GM23248 (cell line): ENCODE results near the gene ZC3H7A. TPM values are rescaled to one million over a fixed set of nuclear protein-coding genes. Genes with fewer than 3 reads are reported as not detected.
A peak's percentile ranks its signal among the peaks of the same experiment; 100 is the strongest.
"Not testable (repeated sequence)": the region's sequence is repeated elsewhere in the genome, so short reads cannot be mapped to it uniquely, and the experiment has no call there.

Experiments used
- DNase-seq: peaks from one replicate; pipeline ENCODE4 v3.0.0-alpha.2; 2015
- H2AFZ ChIP-seq: fragments of 200-600 bp; sonication (generic); 2 replicates; pipeline ENCODE4 v1.6.1; 2016; ENCODE audit warnings: antibody characterized with exemption
- H3F3A ChIP-seq: fragments of 200-600 bp; sonication (generic); 2 replicates; pipeline ENCODE4 v1.6.1; 2016; ENCODE audit warnings: mild to moderate bottlenecking, antibody characterized with exemption, mixed run types; ENCODE audit not compliant: insufficient read depth
- H3K27ac ChIP-seq: fragments of 200-600 bp; sonication (generic); 2 replicates; pipeline ENCODE4 v1.5.1; 2016; ENCODE audit warnings: mild to moderate bottlenecking
- H3K27me3 ChIP-seq: fragments of 200-600 bp; sonication (generic); replicated peaks from 2 replicates; pipeline ENCODE4 v1.6.1; 2016; ENCODE audit warnings: mild to moderate bottlenecking; ENCODE audit not compliant: insufficient read depth
- H3K36me3 ChIP-seq: fragments of 200-600 bp; sonication (generic); 2 replicates; pipeline ENCODE4 v1.6.1; 2016; ENCODE audit warnings: low read depth, mild to moderate bottlenecking
- H3K4me1 ChIP-seq: fragments of 200-600 bp; sonication (generic); 2 replicates; pipeline ENCODE4 v1.6.1; 2016; ENCODE audit warnings: mild to moderate bottlenecking; ENCODE audit not compliant: insufficient read depth
- H3K4me2 ChIP-seq: fragments of 200-600 bp; sonication (generic); one replicate; pipeline ENCODE4 v1.6.1; 2016; ENCODE audit warnings: mild to moderate bottlenecking; ENCODE audit not compliant: unreplicated experiment
- H3K4me3 ChIP-seq: fragments of 200-600 bp; sonication (generic); 2 replicates; pipeline ENCODE4 v1.5.1; 2016; ENCODE audit warnings: mild to moderate bottlenecking
- H3K79me2 ChIP-seq: fragments of 200-600 bp; sonication (generic); 2 replicates; pipeline ENCODE4 v1.6.1; 2016; ENCODE audit warnings: mild to moderate bottlenecking; ENCODE audit not compliant: insufficient read depth
- H3K9ac ChIP-seq: fragments of 200-600 bp; sonication (generic); 2 replicates; pipeline ENCODE4 v1.6.1; 2016; ENCODE audit warnings: mild to moderate bottlenecking
- H3K9me2 ChIP-seq: fragments of 200-600 bp; sonication (generic); 2 replicates; pipeline ENCODE4 v1.6.1; 2016; ENCODE audit warnings: mixed run types, mild to moderate bottlenecking, moderate library complexity; ENCODE audit not compliant: insufficient read depth
- H3K9me3 ChIP-seq: fragments of 200-600 bp; sonication (generic); one replicate; pipeline ENCODE4 v1.6.1; 2017; ENCODE audit warnings: low read depth
- H4K20me1 ChIP-seq: fragments of 200-600 bp; sonication (generic); 2 replicates; pipeline ENCODE4 v1.6.0; 2016; ENCODE audit not compliant: insufficient read depth
- EZH2 ChIP-seq: fragments of 200-600 bp; sonication (generic); IDR thresholded peaks from 2 replicates; pipeline ENCODE4 v1.6.1; 2018; ENCODE audit warnings: antibody characterized with exemption, mild to moderate bottlenecking; ENCODE audit not compliant: insufficient read depth, poor library complexity, severe bottlenecking
- EZH2phosphoT487 ChIP-seq: fragments of 200-600 bp; sonication (generic); IDR thresholded peaks from 2 replicates; pipeline ENCODE4 v1.6.1; 2018; ENCODE audit warnings: antibody characterized with exemption, moderate library complexity, mild to moderate bottlenecking, low read depth; ENCODE audit not compliant: insufficient read depth
- WGBS, 2 experiments: methylation state at CpG; one replicate each; pipeline ENCODE4 v1.1.6; 2015 to 2017; ENCODE audit warnings: low lambda C conversion rate in 2 of 2, low coverage in 1 of 2; ENCODE audit errors: missing lambda C conversion rate in 2 of 2; 5-methylcytosine and 5-hydroxymethylcytosine counted together
- in situ Hi-C: fragments of 300-500 bp; cut with MboI; formaldehyde crosslinking; loops from 2 replicates; pipeline ENCODE4 v1.15.0; 2020
- polyA plus RNA-seq: library from polyadenylated mRNA; unstranded; fragments of >200 nt; fragmentation: Nextera tagmentation; extraction: Ambion mirVana; gene quantifications from 2 replicates; pipeline ENCODE4 v1.2.1, GENCODE V29; 2016
- total RNA-seq: library from RNA; depleted of rRNA; stranded (reverse); fragments of >200 nt; shearing (Covaris generic); gene quantifications from 2 replicates; pipeline ENCODE4 v1.2.3, GENCODE V29; 2014

ZC3H7A gene
- total and polyA plus RNA-seq, 2 experiments from 2014 or later, result 33.6 to 48.0 TPM

DNA sequence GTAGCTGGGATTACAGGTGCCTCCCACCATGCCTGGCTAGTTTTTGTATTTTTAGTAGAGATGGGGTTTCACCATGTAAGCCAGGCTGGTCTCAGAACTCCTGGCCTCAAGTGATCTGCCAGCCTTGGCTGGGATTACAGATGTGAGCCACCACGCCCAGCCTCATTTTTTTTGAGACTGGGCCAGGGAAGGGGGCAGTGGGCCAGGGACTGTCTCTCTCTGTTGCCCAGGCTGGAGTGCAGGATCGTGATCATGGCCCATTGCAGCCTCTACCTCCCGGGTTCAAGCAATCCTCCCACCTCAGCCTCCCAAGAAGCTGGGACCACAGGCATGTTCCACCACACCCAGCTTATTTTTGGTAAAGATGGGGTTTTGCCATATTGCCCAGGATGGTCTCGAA is 38.3 kb upstream of the ZC3H7A start:
- H3K9me3 ChIP-seq, result no peaks in the 10 kb centered on the region
- H3K4me2 ChIP-seq, result no peak overlapping the region
- H3K36me3 ChIP-seq, result peaks cover 32% of the 10 kb centered on the region
- WGBS, 2 experiments, result 69 to 74% methylated on average over 4 of the region's 4 CpGs
- no peaks in the 10 kb centered on the region for H3K79me2 ChIP-seq
- H3K9me2 ChIP-seq, result no peaks in the 10 kb centered on the region
- no peak overlapping the region for H2AFZ ChIP-seq
- no peaks in the 10 kb centered on the region for H3K27me3 ChIP-seq
- H3F3A ChIP-seq, result peaks cover 59% of the 10 kb centered on the region
- H3K4me3 ChIP-seq, result no peak overlapping the region
- DNase-seq, result no peak
- in situ Hi-C loops, result no loop called here
- no peak overlapping the region for H3K9ac ChIP-seq
- H3K27ac ChIP-seq, result no peak overlapping the region; the same call in 1 of the 2 replicates
- TF ChIP-seq EZH2 (no peak), EZH2phosphoT487 (no peak)
- no peaks in the 10 kb centered on the region for H4K20me1 ChIP-seq
- H3K4me1 ChIP-seq, result peaks cover 27% of the 10 kb centered on the region

DNA sequence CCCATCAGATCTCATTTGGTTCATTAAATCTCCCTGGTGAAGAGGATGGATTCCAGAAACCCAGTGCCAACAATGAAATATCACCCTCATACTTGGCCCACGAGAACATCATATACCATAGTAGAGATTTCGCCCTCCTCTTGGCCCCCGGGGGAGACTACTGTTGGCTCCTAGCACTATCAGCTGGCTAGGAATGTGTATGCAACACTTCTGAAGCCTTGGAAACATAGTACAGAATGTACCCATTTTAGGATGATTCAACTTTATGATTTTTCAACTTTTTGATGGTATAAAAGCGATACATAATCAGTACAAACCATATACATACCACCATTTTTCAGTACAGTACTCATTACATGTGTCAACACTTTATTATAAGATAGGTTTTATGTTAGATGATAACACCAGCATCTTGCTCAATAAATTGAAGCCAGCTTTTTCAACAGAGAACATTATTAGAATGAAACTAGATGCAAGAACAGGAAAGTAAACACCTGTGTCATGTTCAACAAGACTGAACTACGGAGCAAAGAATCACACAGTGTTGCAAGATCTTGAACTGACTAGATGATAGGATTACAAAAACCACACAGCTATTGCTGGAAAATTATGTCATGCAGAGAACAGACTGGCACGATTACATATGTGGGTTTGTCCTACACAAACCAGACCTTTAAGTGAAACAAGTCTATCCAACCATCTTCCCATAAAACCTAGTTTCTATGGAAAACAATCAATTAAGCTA is 37.1 kb upstream of the ZC3H7A start:
- Histone ChIP-seq H3K9me2 (no peaks in the 10 kb centered on the region), H3K27me3 (no peaks in the 10 kb centered on the region), H3K27ac (peak overlapping the region; percentile 60), H3K9ac (no peak overlapping the region), H2AFZ (no peak overlapping the region), H3K4me2 (peak overlapping the region; percentile 3), H3K36me3 (peaks cover 20% of the 10 kb centered on the region), H3K4me1 (peaks cover 27% of the 10 kb centered on the region), H3K79me2 (no peaks in the 10 kb centered on the region), H4K20me1 (no peaks in the 10 kb centered on the region), H3K4me3 (no peak overlapping the region), H3K9me3 (no peaks in the 10 kb centered on the region), H3F3A (peaks cover 50% of the 10 kb centered on the region)
- DNase-seq, result peak; percentile 86
- TF ChIP-seq EZH2phosphoT487, result no peak
- no peak for TF ChIP-seq EZH2
- WGBS, 2 experiments, result 29 to 34% methylated on average over 6 of the region's 6 CpGs
- in situ Hi-C loops, result no loop called here

DNA sequence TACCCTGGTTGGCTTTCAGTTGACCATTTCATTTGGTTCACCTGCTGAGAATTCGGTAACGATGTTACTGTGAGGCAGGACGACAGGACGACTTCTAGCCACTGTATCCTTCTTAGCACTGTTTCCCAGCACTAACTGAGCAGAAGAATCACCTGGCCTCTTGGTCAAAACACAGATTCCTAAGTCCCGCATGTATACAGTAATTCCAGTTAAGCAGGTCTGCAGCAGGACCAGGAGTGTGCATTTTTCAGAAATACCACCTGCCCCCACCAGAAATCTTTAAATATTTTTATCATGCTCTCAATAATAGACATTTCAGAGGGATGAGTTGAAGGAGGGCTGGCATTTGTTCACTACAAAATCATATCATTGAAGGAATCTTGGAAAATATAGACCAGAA is 31.6 kb upstream of the ZC3H7A start:
- Histone ChIP-seq H2AFZ (no peak overlapping the region), H3F3A (peaks cover 4% of the 10 kb centered on the region; the same call in 1 of the 2 replicates), H3K9ac (no peak overlapping the region), H3K79me2 (no peaks in the 10 kb centered on the region), H3K4me3 (no peak overlapping the region), H3K4me2 (no peak overlapping the region), H3K9me3 (no peaks in the 10 kb centered on the region), H3K4me1 (no peaks in the 10 kb centered on the region), H3K27me3 (no peaks in the 10 kb centered on the region), H3K27ac (no peak overlapping the region), H3K36me3 (no peaks in the 10 kb centered on the region), H3K9me2 (no peaks in the 10 kb centered on the region), H4K20me1 (no peaks in the 10 kb centered on the region)
- no peak for DNase-seq
- WGBS, 2 experiments, result 93 to 94% methylated on average over 5 of the region's 5 CpGs
- no peak for TF ChIP-seq EZH2
- no peak for TF ChIP-seq EZH2phosphoT487
- in situ Hi-C loops, result loop anchor here (10.0 kb wide), 1 partner anchor 56 kb away; no protein-coding TSS in a partner anchor

DNA sequence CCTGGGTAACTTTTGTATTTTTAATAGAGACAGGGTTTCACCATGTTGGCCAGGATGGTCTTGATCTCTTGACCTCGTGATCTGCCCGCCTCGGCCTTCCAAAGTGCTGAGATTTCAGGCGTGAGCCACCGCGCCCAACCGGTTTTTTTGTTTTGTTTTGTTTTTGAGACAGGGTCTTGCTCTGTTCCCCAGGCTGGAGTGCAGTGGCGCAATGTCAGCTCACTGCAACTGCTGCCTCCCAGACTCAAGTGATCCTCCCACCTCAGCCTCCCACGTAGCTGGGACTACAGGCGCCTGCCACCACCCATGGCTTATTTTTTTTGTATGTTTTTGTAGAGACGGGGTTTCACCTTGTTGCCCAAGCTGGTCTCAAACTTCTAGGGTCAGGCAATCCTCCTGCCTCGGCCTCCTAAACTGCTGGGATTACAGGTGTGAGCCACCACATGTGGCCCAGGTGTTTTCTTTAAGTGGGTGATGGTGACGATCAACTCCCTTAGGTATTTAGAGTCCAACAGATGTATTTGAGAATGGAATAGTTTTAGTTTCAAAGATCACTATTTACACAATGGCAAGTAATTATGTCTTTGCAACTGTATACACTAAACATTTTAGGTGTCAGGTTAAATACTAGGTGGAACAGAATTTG is 28.6 kb upstream of the ZC3H7A start:
- not testable (repeated sequence) for H3K27me3 ChIP-seq, H3K4me3 ChIP-seq, H3K4me2 ChIP-seq, H3K9me3 ChIP-seq, DNase-seq, H3K9me2 ChIP-seq, H3F3A ChIP-seq, H2AFZ ChIP-seq, H3K36me3 ChIP-seq, H4K20me1 ChIP-seq, H3K9ac ChIP-seq, H3K79me2 ChIP-seq, H3K27ac ChIP-seq, H3K4me1 ChIP-seq
- in situ Hi-C loops, result loop anchor here (10.0 kb wide), 1 partner anchor 59 kb away; no protein-coding TSS in a partner anchor
- 94% methylated on average over 13 of the region's 13 CpGs for WGBS, 2 experiments
